PFSK-1 (cell line): Measurements from ENCODE around the gene ACKR2.

Source experiments
- POLR2AphosphoS5 ChIP-seq: IDR thresholded peaks from 2 replicates; pipeline ENCODE4 v1.6.1; 2012; ENCODE audit warnings: low read depth, mild to moderate bottlenecking, control low read depth, low read length, moderate library complexity
- REST ChIP-seq, 2 experiments: IDR thresholded peaks; 2 replicates each; pipeline versions ENCODE4 v1.6.1 to v1.8.0; 2011 to 2012; ENCODE audit warnings: low read depth in 2 of 2, low read length in 2 of 2, control low read depth in 1 of 2, inconsistent platforms in 1 of 2, mild to moderate bottlenecking in 1 of 2, moderate library complexity in 1 of 2; ENCODE audit not compliant: insufficient read depth in 1 of 2
- TAF1 ChIP-seq: IDR thresholded peaks from 2 replicates; pipeline ENCODE4 v1.6.1; 2012; ENCODE audit warnings: low read length, control low read depth, borderline replicate concordance; ENCODE audit not compliant: insufficient read depth

GRCh38 chr3:42875325-42876151 lies 66.3 kb downstream of the ACKR2 start, which contains the start of gene CYP8B1:
- no peak for TF ChIP-seq TAF1
- TF ChIP-seq REST (IDR thresholded peaks at IDR 0.05; ENCODE audit: insufficient read depth in 1 of 2, low read depth in 2 of 2, low read length in 2 of 2): no peak
- no peak for TF ChIP-seq POLR2AphosphoS5
